ENCODE results near the gene SULT2A1. TPM values are rescaled to one million over a fixed set of nuclear protein-coding genes. Genes with fewer than 3 reads are reported as not detected.

Gene SULT2A1, protein sequence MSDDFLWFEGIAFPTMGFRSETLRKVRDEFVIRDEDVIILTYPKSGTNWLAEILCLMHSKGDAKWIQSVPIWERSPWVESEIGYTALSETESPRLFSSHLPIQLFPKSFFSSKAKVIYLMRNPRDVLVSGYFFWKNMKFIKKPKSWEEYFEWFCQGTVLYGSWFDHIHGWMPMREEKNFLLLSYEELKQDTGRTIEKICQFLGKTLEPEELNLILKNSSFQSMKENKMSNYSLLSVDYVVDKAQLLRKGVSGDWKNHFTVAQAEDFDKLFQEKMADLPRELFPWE
- total RNA-seq (2021; fragmentation: NEBNext Ultra II Directional; extraction: Animal tissue kit (Norgen Biotek cat#: 25700)) (not detected in 2 replicates), polyA plus RNA-seq (2011; rRNA removed) (not detected in 2 replicates), polyA minus RNA-seq (2011; rRNA and poly(A)+ RNA removed) (not detected in 2 replicates)
- polyA plus RNA-seq (2011; cell fraction: cytosol; rRNA removed): not detected
- not detected for polyA plus RNA-seq (2011; cell fraction: nucleus; rRNA removed)
- not detected in 4 replicates for polyA plus RNA-seq (2012, experiment 1 of 2)
- polyA plus RNA-seq (2012, experiment 2 of 2): not detected
- not detected for polyA plus RNA-seq (2013, experiment 1 of 2)
- not detected for polyA plus RNA-seq (2013, experiment 2 of 2)
- polyA minus RNA-seq (2011; cell fraction: cytosol; rRNA and poly(A)+ RNA removed): not detected
- polyA minus RNA-seq (2011; cell fraction: nucleus; rRNA and poly(A)+ RNA removed): not detected
- long read RNA-seq, experiment 1: 0 reads
- long read RNA-seq, experiment 2: 0 reads

DNA sequence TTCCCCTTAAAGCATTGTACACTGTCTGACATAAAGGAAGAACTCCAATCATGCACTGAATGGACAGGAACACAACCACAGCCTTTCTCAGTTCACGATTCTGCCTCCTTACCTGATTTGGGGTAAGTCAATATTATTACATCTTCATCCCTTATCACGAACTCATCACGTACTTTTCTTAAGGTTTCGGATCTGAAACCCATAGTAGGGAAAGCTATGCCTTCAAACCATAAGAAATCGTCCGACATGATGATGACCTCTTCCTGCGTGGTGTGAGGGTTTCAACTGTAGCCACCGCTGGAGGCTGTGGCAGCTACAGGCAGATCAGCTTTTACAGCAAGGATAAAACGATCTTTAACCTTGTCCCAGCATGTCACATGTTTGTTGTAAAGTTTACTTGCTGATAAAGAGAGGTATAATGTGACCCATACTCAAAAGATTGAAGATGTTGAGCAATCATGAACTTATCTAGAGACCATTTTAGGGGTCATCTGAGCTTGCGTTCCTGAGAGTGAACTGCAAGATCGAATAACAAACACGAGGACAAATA is at the start of gene SULT2A1:
SULT2A1 (minus strand) TSS at position 306 of the 550 bp plus-strand sequence; CDS start at position 248, 58 bp downstream.
- FAIRE-seq: no peak
- no peak within 1 kb of the TSS for H3K56ac ChIP-seq (replicated peaks; ENCODE audit: insufficient read length, low read depth, low read length)
- 89% methylated on average over 12 of the region's 12 CpGs; no CpG with 5 or more reads in 1 of the 2 experiments for WGBS, 2 experiments (ENCODE audit: extremely low coverage in 1 of 2, insufficient coverage in 1 of 2, insufficient read length in 1 of 2, insufficient replicate concordance in 2 of 2, low coverage in 1 of 2, low lambda C conversion rate in 2 of 2, missing lambda C conversion rate in 1 of 2)
- TF ChIP-seq POLR2AphosphoS5 (IDR thresholded peaks at IDR 0.05; ENCODE audit: low read depth, low read length): no peak
- no peak for TF ChIP-seq RXRA (IDR thresholded peaks at IDR 0.05; ENCODE audit: insufficient read depth, low read depth, low read length)
- TF ChIP-seq SRF (IDR thresholded peaks at IDR 0.05; ENCODE audit: low read depth, low read length): no peak
- no peak within 1 kb of the TSS for H4K91ac ChIP-seq (replicated peaks; ENCODE audit: insufficient read length, low read length)
- H3K36me3 ChIP-seq (ENCODE audit: control insufficient read depth in 2 of 4, insufficient read depth in 4 of 4, low read length in 3 of 4): no peaks in the 10 kb centered on the region
- H2AFZ ChIP-seq (ENCODE audit: low read length): peak within 1 kb of the TSS; percentile 37
- no peaks in the 10 kb centered on the region for H4K20me1 ChIP-seq (replicated peaks in 1 of 2; ENCODE audit: control insufficient read depth in 1 of 2, insufficient read depth in 2 of 2, low read length in 2 of 2)
- no peak within 1 kb of the TSS for H3K23ac ChIP-seq (ENCODE audit: insufficient read length)
- no peak within 1 kb of the TSS for H3K18ac ChIP-seq (ENCODE audit: extremely low read depth, low read length)
- DNase-seq (ENCODE audit: low read depth in 1 of 2, low spot score in 2 of 2): no peak
- no peak within 1 kb of the TSS for H2BK15ac ChIP-seq (ENCODE audit: low read length)
- no peak within 1 kb of the TSS for H4K8ac ChIP-seq (ENCODE audit: extremely low read depth, insufficient read depth, low read length)
- H3K4me2 ChIP-seq (ENCODE audit: insufficient read depth in 1 of 2, low read depth in 2 of 2, low read length in 2 of 2): no peak within 1 kb of the TSS
- no peak within 1 kb of the TSS for H3K9ac ChIP-seq (replicated peaks in 1 of 4; ENCODE audit: extremely low read depth in 1 of 4, low read depth in 3 of 4, low read length in 3 of 4)
- H3K4me3 ChIP-seq (ENCODE audit: extremely low read depth in 1 of 4, insufficient read depth in 2 of 4, low read depth in 3 of 4, low read length in 4 of 4): no peak within 1 kb of the TSS
- H3K79me2 ChIP-seq (ENCODE audit: control insufficient read depth in 1 of 2, insufficient read depth in 2 of 2, low read length in 2 of 2): no peaks in the 10 kb centered on the region
- no peaks in the 10 kb centered on the region for H3K9me3 ChIP-seq (ENCODE audit: insufficient read depth in 2 of 2, low read depth in 1 of 2, low read length in 1 of 2)
- H3K79me1 ChIP-seq (ENCODE audit: low read depth, low read length): no peaks in the 10 kb centered on the region
- H3K27ac ChIP-seq (ENCODE audit: low read depth, low read length): no peak within 1 kb of the TSS
- H2BK120ac ChIP-seq (replicated peaks; ENCODE audit: low read depth, low read length): no peak within 1 kb of the TSS
- CTCF ChIA-PET (ENCODE audit: partially characterized antibody): interaction anchor here (2.3 kb wide), 1 partner anchor 18 kb away, joined by 14 read pairs; no protein-coding TSS in a partner anchor
- no peaks in the 10 kb centered on the region for H3K27me3 ChIP-seq (replicated peaks in 1 of 4; ENCODE audit: control insufficient read depth in 3 of 4, extremely low read depth in 1 of 4, insufficient read depth in 3 of 4, low read length in 3 of 4)
- H2BK5ac ChIP-seq (ENCODE audit: low read depth, low read length): no peak within 1 kb of the TSS
- H3K14ac ChIP-seq (ENCODE audit: insufficient read length): no peak within 1 kb of the TSS
- H4K5ac ChIP-seq (ENCODE audit: insufficient read length, low read depth, low read length): no peak within 1 kb of the TSS
- no peaks in the 10 kb centered on the region for H3K4me1 ChIP-seq (replicated peaks in 1 of 4; ENCODE audit: control insufficient read depth in 3 of 4, insufficient read depth in 4 of 4, low read length in 3 of 4)
- no peak within 1 kb of the TSS for H2AK5ac ChIP-seq (ENCODE audit: low read depth, low read length)
- POLR2A ChIA-PET (ENCODE audit: partially characterized antibody): no interaction called here
- H3K4ac ChIP-seq (replicated peaks; ENCODE audit: insufficient read length, low read depth, low read length): no peak within 1 kb of the TSS
- no peak within 1 kb of the TSS for H2BK12ac ChIP-seq (ENCODE audit: low read depth, low read length)
- H3K23me2 ChIP-seq (ENCODE audit: low read depth, low read length): no peaks in the 10 kb centered on the region
- no peak within 1 kb of the TSS for H2BK20ac ChIP-seq (ENCODE audit: low read length)
